GM19351 (cell line): ENCODE results near the gene BRD3.

ENCODE experiments used
- ATAC-seq: cut with Tn5 transposase; IDR thresholded peaks from one replicate; pipeline ENCODE4 v1.9.1; 2021; ENCODE audit warnings: mild to moderate bottlenecking, moderate library complexity; ENCODE audit not compliant: unreplicated experiment

The BRD3 gene

DNA sequence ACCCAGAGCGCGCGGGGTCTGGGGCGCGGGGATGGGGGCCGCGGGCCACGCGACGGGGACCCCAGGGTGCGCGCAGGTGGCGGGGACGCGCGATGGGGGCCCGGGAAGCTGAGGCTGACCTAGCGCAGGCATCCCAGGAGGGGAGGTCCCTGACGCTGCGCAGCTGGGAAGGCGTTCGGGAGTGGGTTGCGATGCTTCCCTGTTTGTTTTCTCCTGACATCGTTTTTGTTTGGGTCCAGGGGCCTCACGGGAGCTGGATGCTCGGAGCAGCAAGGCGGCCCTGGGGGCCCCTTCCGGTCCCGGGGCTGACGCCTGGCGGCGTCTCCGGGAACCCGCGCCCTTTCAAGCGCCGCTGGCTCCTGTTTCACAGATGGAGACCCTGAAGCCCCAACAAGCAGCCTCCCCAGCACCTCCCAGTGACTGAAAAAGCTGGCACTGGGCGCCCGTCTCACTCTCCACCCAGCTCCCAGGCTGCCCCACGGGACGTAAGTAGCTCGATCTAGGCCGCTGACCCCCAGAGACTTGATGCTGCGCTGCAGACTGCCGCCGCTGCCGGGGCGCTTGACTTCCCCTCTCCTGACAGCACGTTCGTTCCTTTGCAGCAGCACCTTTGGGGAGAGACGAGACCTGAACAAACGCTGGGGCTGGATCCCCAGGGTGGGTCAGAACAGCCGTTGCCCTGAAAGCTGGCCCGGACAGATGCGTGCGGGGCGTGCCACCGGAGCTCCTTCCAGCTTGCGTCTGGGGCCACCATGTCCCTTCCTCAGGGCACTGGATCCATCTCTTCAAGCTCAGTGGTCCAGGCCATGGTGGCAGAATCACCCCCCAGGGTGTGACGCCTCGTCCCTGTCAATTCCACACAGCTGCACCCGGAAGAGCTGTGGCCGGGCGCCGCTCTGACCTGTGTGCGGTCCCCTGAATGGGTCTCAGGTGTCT lies 42.0 kb downstream of the BRD3 start:
- peak; percentile 41 for ATAC-seq

DNA sequence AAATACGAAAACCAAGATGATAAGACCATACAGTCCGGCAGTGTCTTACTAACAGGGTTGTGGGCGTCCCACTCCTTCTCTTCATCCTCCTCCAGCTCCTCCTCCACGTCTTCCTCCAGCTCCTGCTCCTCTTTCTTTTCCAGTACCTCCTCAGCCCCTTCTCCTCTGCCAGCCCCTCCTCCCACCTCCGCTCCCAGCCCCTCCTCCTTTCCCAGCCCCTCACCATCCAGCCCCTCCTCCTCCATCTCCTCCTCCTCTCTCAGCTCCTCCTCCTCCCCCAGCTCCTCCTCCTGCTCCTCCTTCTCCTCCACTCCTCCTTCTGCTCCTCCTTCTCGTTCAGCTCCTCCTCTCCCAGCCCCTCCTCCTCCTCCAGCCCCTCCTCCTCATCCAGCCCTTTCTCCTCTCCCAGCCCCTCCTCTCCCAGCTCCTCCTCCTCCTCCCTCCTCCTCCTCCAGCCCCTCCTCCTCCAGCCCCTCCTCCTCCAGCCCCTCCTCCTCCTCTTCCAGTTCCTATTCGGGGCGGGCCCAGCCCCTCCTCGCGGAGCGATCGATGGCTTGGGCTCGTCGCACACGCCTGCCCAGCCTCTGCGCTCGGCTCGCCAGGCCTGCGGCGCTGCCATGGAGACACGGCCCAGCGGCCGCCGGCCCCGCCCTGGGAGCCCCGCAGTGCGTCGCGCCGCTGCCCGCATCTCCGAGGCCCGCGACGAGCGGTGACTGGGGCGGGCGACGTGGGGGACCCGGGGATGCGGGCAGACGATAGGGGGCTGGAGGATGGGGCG lies 42.8 kb downstream of the BRD3 start, which contains the start of gene BRD3OS:
Gene BRD3OS (plus strand): TSS at position 654 of the 778 bp plus-strand sequence. CDS start 1,267 bp downstream, outside the sequence.
- ATAC-seq, result peak; percentile 83

DNA sequence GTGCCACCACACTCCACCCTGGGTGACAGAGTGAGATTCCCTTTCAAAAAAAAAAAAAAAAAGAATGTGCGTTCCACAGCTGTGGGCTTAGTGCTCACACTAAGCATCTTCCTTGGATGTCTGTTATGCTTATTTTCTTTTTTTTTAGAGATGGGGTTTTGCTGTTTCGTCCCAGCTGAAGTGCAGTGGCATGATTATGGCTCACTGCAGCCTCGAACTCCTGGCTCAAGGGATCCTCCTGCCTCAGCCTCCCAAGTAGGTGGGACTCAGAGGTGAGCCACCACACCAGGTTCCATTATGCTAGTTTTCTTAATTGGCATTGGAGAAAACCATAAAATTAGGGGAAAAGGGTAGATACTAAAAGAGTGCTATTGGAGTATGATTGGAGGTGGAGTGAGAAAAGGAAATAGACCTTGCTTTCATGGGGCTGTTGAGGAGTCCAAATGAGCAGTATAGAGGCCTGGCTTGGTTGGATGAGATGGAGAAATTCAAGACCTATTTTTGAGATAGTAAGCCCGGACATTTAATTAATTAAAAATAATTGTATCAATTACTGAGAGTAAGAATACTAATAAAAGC lies 43.5 kb downstream of the BRD3 start:
- ATAC-seq, result no peak

DNA sequence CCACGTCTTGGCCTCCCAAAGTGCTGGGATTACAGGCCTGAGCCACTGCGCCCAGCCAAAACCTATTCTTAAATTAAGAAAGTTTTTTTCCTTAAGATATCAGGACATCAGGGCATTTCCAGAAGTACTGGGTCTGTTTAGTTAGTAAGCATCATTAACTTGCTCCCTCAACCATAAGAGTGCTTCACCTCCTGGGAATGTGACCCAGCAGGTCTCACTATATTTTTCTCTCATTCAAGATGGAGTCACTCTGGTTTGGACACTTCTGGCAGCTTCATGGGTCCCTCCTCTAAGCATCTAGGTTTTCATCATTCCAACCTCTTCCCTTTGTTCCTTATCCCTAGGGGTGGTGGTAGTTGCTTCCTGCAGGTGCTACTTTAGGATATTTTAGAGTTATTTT lies 52.9 kb downstream of the BRD3 start:
- ATAC-seq, result no peak

DNA sequence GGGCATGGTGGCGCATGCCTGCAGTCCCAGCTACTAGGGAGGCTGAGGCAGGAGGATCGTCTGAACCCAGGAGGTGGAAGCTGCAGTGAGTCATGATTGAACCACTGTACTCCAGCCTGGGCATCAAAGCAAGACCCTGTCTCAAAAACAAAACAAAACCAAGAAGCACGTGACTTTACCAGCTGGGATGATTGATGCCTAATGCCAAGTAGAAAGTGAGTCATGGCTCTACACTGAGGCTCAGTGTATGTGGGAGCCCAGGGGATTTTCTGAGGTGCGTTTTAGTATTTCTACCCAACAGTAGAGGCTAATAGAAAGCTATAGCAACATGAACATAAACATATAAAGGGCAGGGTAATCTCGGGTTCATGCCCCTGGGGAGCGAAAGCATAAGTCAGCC lies 56.4 kb downstream of the BRD3 start:
- ATAC-seq, result no peak

DNA sequence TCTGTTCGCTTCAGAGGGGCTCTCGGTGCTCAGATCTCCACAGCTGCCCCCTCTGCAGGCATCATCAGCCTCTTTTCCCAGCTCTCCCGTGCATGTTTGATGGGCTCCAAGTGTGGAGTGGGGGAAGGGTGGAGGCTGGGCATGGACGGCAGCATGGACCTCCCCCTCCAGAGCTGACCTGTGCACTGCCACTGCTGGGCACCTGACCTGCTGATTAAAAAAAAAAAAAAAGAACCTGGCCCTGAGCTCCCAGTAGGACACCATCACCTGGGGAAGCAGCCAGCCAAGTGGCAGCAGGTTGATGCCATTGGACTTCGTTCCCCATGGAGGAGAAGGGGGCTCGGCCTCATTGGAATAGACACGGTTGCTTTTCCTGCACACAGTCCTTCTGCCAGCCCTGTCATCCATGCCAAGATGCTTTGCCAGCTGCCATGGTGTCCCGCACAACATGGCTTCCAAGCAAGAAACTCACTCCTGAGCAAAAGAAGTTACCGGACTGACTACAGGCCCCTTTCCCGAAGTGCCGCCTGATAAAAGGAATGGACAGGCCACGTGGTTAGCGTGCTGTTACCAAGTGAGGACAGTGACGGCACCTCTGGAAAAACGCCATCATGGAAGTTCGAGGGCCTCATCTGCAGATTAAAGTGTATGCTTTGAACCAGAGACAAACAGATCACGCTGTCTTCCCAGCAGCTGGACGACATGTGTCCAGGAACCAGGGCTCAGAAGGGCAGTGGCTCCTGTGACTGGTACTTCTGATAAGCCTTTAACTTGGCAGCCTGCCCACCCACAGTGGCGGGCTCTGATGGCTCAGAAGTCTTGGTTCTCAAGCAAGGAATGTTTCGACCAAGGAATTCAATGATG lies 57.3 kb downstream of the BRD3 start:
- no peak for ATAC-seq

DNA sequence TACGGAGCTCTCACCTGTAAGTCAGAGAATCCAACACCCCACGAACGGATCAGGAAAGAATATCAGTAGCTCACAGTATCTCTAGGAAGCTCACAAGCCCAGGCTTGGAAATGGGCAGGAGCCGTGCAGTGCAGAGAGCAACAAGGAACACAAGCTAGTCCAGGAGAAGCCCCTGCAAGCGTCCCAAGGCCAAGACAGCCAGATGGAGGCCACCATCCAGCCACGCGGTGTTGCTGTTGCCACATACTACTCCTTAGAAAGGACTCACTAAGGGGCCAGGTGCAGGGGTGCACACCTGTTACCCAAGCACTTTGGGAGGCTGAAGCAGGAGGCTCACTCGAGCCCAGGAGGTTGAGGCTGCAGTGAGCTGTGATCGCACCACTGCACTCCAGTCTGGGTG lies 60.3 kb downstream of the BRD3 start:
- no peak for ATAC-seq

DNA sequence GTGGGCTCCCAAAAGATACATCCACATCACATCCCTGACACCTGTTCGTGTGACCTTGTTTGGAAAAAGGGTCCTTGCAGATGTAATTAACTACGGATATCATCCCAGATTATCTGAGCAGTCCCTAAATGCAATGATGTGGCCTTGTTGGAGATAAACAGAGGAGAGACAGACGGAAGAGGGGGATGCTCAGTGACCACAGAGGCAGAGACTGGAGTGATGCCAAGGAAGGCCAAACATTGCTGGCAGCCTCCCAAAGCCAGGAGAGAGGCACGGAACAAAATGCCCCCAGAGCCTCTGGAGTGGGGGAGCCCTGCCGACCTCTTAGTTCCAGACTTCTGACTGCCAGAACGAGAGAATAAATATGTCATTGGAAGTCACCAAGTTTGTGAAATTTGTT lies 60.7 kb downstream of the BRD3 start:
- no peak for ATAC-seq

DNA sequence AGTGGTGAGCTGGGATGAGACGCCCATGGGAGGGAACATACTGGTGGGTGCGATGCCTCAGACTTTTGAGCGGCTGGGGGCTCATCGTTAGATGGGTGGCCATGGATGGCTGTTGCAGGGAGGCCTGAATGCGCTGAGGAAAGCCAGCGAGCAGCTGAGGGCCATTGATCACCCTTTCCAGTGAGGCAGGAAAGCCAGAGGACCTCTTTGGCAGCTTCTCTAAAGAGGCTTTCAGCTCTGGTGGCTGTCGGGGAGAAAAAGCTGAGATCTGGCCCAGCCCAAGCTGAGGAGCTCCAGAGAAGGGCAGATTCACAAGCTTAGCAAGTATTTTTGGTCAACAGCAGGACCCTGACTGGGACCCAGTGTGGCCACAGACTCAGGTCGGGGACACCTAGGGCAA lies 62.4 kb downstream of the BRD3 start:
- ATAC-seq, result no peak

DNA sequence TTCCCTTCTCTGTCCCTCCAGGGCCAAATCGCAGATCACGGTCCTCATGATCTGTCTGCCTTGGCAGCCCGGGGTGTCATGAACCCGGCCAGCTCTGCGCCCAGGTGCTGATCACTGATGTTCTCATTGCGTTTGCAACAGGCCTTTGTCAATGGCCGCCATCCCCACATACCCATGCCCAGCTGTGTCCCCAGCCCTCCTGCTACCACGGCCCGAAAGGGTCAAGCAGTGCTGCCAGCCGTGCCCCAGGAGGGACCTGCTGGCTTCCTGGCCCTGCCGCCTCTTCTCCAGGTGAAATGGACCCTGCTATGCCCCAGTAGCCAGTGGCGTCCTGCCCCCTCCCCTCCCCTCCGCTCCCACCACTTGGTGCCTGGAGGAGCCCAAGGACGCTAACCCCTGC lies 62.9 kb downstream of the BRD3 start:
- no peak for ATAC-seq

DNA sequence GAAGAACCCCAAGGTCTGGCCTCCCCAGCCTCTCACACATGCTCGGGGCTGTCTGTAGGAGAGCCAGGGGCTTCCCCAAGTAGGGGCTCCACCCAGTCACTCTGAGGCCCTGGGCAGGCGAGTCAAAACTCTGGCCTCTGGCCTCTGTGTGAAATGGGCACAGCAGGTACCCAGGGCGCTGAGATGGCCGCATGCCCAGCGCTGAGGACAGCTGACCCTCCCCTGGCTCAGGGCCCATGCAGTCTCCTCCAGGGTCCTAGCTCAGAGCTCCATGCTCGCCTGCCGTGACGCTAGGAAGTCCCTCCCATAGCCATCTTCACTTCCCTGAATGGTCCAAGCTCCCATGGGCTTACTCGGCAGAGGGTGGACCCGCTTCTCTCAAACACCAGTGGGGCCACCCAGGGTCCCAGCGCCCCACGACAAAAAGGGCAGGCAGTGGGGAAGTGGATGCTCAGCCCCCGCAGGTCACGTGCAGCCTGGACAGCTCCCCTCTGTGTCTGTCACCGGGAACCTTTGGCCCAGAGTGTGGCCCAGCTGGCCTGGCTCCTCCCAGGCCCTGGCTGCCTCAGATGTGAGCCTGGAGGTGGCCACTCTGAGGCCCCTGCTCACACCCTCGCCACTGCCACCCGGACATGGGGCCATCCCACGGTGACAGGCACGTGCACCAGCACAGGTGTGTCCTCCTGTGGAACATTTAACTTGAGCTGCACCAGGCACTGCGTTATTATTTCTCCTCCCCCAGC lies 63.5 kb downstream of the BRD3 start:
- no peak for ATAC-seq

DNA sequence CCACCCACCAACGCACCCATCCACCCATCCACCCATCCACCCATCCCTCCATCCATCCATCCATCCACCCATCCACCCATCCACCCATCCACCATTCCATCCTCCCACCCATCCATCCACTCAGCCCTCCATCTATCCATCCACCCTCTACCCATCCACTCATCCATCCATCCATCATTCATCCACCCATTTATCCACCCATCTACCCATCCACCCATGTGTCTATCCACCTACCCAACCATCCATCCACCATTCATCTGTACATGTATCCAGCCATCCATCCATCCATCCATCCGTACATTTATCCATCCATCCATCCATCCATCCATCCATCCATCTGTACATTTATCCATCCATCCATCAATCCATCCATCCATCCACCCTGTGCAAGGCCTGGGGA lies 64.6 kb downstream of the BRD3 start:
- ATAC-seq, result no peak

DNA sequence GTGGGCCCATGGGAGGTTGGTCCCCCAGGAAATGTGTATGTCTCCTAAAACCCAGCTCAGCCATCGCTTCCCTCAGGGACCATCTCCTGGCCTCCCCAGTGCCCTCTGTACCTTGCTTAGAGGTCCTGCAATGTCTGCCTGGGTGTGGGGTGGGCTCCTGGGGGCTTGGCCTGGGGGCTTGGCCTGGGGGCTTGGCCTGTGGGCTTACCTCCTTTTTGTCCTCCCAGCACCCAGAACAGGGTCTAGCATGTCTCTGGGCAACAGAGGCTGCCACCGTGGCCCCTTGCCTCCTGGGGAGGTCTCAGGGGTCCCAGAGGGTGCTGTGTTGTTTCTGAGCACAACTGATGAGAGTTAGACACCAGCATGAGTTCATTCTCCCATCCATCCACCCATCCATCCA lies 65.0 kb downstream of the BRD3 start:
- no peak for ATAC-seq

DNA sequence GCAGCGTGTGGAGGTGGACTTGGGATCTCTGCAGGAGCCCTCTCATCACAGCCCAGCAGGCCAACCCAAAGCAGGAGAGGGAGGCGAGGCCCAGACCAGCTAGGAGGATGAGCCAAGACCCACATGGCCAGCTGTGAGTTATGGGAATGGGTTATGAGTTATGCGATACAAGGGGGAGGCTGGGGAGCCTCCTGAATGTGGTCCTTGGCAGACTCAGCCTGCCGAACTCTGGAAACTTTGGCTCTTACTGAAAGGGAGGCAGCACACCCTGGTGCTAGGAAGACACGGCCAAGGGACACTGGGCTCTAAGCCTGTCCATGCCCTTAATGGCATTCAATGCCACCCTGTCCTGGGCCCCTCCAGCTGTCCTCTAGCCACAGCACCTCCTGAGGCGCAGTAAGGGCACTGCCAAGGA lies 68.0 kb downstream of the BRD3 start:
- no peak for ATAC-seq

DNA sequence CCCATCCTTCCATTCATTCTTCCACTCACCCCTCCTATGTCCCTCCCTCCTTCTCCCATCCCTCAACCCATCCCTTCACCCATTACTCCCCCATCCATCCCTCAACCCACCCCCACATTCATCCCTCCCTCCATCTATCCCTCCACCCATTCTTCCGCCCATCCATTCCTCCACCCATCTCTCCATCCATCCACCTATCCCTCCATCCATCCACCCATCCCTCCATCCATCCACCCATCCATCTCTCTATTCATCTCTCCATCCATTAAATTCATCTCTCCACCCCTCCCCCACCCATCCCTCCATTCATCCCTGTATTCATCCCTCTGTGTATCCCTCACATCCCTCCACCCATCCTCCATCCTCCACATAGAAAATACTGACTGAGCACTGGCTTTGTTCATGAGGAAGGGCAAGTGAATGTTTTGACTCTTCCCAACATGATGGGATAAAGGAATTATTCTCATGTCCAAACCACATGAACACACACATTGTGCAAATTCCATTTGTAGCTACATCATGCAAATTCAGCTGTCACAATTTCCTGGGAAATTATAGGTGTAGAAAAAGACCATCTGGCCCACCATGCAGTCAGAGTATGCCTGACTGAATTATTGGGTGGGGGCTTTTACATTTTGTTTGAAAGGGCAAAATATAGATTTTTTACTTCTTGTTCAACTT lies 68.8 kb downstream of the BRD3 start:
- no peak for ATAC-seq

DNA sequence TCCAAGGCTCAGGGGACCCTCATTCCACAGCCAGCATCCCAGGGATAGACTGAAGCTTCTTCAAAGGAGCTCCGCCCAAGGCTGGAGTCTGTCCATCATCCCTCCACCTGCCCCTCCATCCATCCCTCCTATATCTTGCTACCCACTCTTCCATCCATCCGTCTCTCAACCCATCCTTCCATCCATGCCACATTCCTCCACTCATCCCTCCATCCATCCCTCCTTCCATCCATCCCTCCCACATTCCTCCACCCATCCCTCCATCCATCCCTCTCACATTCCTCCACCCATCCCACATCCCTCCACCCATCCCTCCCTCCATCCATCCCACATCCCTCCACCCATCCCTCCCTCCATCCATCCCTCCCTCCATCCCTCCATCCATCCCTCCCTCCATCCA lies 70.2 kb downstream of the BRD3 start:
- no peak for ATAC-seq

DNA sequence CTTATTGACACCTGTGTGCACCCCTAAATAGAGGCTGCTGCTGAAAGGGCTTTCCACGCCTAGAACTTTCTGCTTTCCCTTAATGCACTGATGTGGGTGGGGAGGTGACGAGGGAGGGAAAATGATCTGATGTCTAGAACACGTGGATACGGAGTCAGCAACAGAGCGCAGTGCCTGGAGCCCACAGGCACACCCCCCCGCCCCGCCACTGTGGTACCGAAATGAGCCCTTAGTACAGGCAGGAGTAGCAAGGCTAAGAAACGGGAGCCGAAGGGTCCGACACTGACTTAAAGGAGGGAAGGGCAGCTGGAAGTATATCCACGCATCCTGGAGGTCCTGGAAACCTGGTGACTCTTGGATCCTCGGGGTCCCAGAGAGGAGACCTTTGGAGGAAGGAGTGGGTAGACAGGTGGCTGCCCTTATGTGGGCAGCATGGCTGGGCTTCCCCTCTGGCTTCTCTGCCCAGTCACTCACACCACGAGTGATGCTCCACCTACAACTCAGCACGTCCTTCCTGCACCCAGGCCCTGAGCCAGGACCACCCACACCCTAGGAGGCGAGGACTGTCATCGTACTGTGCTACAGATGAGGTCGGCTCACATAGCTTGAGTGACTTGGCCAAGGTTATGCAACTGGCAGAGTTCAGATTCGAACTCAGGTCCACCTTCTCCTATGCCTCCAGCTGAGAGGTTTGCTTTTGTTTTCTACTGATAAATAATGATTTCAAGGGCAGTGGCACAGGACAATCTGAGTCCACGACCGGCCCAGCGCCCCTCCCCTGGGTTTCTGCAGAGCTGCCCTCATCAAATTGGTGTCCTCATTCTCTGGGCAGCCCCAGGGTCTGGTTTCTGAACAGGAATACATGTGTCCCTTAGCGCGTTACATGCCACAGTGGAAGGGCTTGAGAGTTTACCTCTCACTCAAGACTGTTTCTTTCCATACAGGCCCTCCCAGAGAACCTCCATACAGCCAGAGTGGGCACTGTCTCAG lies 71.0 kb downstream of the BRD3 start:
- ATAC-seq, result no peak
